NCI-H1105 (cell line): ENCODE results near the gene STEAP1B.
"Not testable (repeated sequence)": the region's sequence is repeated elsewhere in the genome, so short reads cannot be mapped to it uniquely, and the experiment has no call there.

Experiments used
- DNase-seq: peaks from one replicate; lab custom pipeline; 2025; lab: John Stamatoyannopoulos, UW

STEAP1B gene

GRCh38 chr7:22452960-22453558 is 46.9 kb downstream of the STEAP1B start:
- no peak for DNase-seq

GRCh38 chr7:22452142-22452959 is 47.6 kb downstream of the STEAP1B start:
- DNase-seq = no peak

- not testable (repeated sequence) for DNase-seq
Observed at GRCh38 chr7:22450013-22450412, 50.0 kb downstream of the STEAP1B start.

- no peak for DNase-seq
Observed at GRCh38 chr7:22447762-22448161, 52.2 kb downstream of the STEAP1B start.

- no peak for DNase-seq
Observed at GRCh38 chr7:22447008-22447407, 53.0 kb downstream of the STEAP1B start.

GRCh38 chr7:22445853-22446252 is 54.1 kb downstream of the STEAP1B start:
- DNase-seq = no peak

- DNase-seq = peak; percentile 60
Observed at GRCh38 chr7:22445140-22445743, 54.7 kb downstream of the STEAP1B start.

- no peak for DNase-seq
Observed at GRCh38 chr7:22444181-22444971, 55.6 kb downstream of the STEAP1B start.

GRCh38 chr7:22443370-22444180 is 56.4 kb downstream of the STEAP1B start:
- no peak for DNase-seq

GRCh38 chr7:22442882-22443369 is 57.1 kb downstream of the STEAP1B start:
- DNase-seq = no peak

- DNase-seq = no peak
Observed at GRCh38 chr7:22442187-22442881, 57.7 kb downstream of the STEAP1B start.

- no peak for DNase-seq
Observed at GRCh38 chr7:22441157-22441556, 58.8 kb downstream of the STEAP1B start.

GRCh38 chr7:22438994-22439393 is 61.0 kb downstream of the STEAP1B start:
- no peak for DNase-seq

GRCh38 chr7:22436552-22436951 is 63.4 kb downstream of the STEAP1B start:
- DNase-seq = not testable (repeated sequence)

- DNase-seq = no peak
Observed at GRCh38 chr7:22435720-22436119, 64.3 kb downstream of the STEAP1B start.

- no peak for DNase-seq
Observed at GRCh38 chr7:22435105-22435504, 64.9 kb downstream of the STEAP1B start.

GRCh38 chr7:22433710-22434460 is 66.1 kb downstream of the STEAP1B start:
- no peak for DNase-seq

GRCh38 chr7:22433165-22433700 is 66.8 kb downstream of the STEAP1B start:
- not testable (repeated sequence) for DNase-seq

- DNase-seq = no peak
Observed at GRCh38 chr7:22432203-22432718, 67.7 kb downstream of the STEAP1B start.
